HL-60 (cell line): ENCODE measurements around the gene YPEL4.

Experiments
- DNase-seq, 2 experiments: peaks; one replicate each; pipeline ENCODE4 v3.0.0-alpha.2; 2010 to 2020; ENCODE audit warnings: low read depth in 1 of 2, low spot score in 1 of 2
- H3K27ac ChIP-seq: fragments of 250-450 bp; sonication (Bioruptor Pico); replicated peaks from 2 replicates; pipeline ENCODE4 v1.5.1; 2020; ENCODE audit warnings: mild to moderate bottlenecking, moderate library complexity
- H3K27me3 ChIP-seq: fragments of 250-450 bp; sonication (Bioruptor Pico); 2 replicates; pipeline ENCODE4 v1.5.1; 2021; ENCODE audit warnings: mild to moderate bottlenecking, moderate library complexity; ENCODE audit not compliant: insufficient read depth, poor library complexity, severe bottlenecking
- H3K4me3 ChIP-seq: replicated peaks from 2 replicates; pipeline ENCODE4 v1.5.1; 2011; ENCODE audit warnings: mild to moderate bottlenecking, control low read depth, low read length; ENCODE audit not compliant: insufficient read depth
- GABPA ChIP-seq: IDR thresholded peaks from 2 replicates; pipeline ENCODE4 v1.6.1; 2012; ENCODE audit warnings: low read depth
- POLR2AphosphoS5 ChIP-seq: IDR thresholded peaks from 2 replicates; pipeline ENCODE4 v1.6.1; 2012; ENCODE audit warnings: low read depth
- SPI1 ChIP-seq: IDR thresholded peaks from 2 replicates; pipeline ENCODE4 v1.6.1; 2012; ENCODE audit warnings: low read depth, mild to moderate bottlenecking, borderline replicate concordance
- TF ChIP-seq, protein P1 (sequence below): IDR thresholded peaks from one replicate; pipeline ENCODE4 v1.5.1; 2011; ENCODE audit warnings: low read length, control low read depth, inconsistent platforms; ENCODE audit not compliant: insufficient read depth
- TF ChIP-seq, protein P2 (sequence below): IDR thresholded peaks from 2 replicates; pipeline ENCODE4 v1.6.1; 2012; ENCODE audit warnings: low read depth; ENCODE audit not compliant: insufficient replicate concordance

The YPEL4 gene

DNA sequence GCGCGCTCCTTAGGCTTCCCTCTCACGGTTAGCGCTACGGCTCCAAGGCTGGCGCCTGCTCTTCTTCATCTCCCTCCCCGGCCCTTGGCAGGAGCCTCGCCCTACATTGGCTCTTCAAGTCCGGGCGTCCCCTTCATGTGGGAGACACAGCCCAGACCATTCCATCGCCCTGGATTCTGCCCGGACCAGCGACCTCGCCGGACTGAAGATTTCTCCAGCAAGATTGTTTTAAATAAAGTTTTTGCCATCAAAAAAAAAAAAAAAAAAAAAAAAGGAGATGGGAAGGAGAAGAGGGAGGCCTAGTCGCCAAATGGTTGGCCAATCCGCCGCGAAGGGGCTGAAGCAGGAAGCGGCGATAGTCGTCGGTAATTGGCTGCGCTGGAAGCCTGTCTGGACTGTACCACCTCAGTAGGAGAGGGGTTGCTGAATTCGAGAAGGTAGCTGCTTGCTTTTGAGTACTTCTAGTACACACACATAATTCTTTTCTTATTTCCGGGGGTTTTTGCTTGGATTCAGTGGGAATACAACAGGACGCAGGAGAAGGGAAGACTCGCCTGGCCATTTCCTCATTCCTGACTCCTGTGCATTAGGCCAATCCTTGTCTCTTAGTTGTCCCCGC is 17.5 kb upstream of the YPEL4 start:
- no peaks in the 10 kb centered on the region for H3K27me3 ChIP-seq
- TF ChIP-seq SPI1, result peak; percentile 80; the same call in 1 of the 2 replicates
- TF ChIP-seq, protein P1, sequence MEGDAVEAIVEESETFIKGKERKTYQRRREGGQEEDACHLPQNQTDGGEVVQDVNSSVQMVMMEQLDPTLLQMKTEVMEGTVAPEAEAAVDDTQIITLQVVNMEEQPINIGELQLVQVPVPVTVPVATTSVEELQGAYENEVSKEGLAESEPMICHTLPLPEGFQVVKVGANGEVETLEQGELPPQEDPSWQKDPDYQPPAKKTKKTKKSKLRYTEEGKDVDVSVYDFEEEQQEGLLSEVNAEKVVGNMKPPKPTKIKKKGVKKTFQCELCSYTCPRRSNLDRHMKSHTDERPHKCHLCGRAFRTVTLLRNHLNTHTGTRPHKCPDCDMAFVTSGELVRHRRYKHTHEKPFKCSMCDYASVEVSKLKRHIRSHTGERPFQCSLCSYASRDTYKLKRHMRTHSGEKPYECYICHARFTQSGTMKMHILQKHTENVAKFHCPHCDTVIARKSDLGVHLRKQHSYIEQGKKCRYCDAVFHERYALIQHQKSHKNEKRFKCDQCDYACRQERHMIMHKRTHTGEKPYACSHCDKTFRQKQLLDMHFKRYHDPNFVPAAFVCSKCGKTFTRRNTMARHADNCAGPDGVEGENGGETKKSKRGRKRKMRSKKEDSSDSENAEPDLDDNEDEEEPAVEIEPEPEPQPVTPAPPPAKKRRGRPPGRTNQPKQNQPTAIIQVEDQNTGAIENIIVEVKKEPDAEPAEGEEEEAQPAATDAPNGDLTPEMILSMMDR, result no peak
- TF ChIP-seq POLR2AphosphoS5, result peak; percentile 48; the same call in 1 of the 2 replicates
- TF ChIP-seq GABPA, result peak; percentile 62
- TF ChIP-seq, protein P2, sequence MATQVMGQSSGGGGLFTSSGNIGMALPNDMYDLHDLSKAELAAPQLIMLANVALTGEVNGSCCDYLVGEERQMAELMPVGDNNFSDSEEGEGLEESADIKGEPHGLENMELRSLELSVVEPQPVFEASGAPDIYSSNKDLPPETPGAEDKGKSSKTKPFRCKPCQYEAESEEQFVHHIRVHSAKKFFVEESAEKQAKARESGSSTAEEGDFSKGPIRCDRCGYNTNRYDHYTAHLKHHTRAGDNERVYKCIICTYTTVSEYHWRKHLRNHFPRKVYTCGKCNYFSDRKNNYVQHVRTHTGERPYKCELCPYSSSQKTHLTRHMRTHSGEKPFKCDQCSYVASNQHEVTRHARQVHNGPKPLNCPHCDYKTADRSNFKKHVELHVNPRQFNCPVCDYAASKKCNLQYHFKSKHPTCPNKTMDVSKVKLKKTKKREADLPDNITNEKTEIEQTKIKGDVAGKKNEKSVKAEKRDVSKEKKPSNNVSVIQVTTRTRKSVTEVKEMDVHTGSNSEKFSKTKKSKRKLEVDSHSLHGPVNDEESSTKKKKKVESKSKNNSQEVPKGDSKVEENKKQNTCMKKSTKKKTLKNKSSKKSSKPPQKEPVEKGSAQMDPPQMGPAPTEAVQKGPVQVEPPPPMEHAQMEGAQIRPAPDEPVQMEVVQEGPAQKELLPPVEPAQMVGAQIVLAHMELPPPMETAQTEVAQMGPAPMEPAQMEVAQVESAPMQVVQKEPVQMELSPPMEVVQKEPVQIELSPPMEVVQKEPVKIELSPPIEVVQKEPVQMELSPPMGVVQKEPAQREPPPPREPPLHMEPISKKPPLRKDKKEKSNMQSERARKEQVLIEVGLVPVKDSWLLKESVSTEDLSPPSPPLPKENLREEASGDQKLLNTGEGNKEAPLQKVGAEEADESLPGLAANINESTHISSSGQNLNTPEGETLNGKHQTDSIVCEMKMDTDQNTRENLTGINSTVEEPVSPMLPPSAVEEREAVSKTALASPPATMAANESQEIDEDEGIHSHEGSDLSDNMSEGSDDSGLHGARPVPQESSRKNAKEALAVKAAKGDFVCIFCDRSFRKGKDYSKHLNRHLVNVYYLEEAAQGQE, result peak; percentile 16
- peak; percentile 98 for DNase-seq
- peak overlapping the region; percentile 100 for H3K27ac ChIP-seq
- peak overlapping the region; percentile 75 for H3K4me3 ChIP-seq

DNA sequence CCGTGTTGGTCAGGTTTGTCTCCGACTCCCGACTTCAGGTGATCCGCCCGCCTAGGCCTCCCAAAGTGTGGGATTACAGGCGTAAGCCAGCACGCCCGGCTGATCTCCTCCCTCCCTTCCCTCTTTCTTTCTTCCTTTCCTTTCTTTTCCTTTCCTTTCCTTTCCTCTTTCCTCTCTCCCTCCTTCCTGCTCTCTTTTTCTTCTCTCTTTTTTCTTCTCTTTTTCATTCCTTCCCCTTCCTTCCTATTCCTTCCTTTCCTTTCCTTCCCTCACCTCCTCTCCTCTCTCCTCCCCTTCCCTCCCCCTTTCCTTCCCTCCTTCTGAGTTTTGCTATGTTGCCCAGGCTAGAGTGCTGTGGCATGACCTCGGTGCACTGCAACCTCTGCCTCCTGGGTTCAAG is 14.3 kb upstream of the YPEL4 start:
- TF ChIP-seq, protein P2, result no peak
- TF ChIP-seq SPI1 (no peak), GABPA (no peak), POLR2AphosphoS5 (no peak)
- TF ChIP-seq, protein P1, result no peak
- H3K27ac ChIP-seq, result no peak overlapping the region

DNA sequence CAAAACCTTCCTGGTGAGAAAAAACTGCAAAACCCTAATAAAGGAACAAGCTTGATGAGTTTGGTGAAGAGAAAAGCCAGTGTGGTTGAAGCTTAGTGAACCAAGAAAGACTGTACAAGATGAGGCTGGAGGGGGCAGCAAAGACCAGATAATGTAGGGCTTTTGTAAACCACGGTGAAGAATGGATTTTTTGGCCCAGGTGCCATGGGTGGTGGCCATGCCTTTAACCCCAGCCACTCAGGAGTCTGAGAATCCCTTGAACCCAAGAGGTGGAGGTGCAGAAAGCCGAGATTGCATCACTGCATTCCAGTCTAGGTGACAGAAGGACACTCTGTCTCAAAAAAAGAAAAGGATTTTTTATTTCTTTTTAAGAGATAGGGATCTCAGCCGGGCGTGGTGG is 13.2 kb upstream of the YPEL4 start:
- Histone ChIP-seq H3K27me3 (no peaks in the 10 kb centered on the region), H3K4me3 (no peak overlapping the region), H3K27ac (no peak overlapping the region)
- DNase-seq, result no peak
- TF ChIP-seq SPI1 (no peak), GABPA (no peak), POLR2AphosphoS5 (no peak)
- TF ChIP-seq, protein P2, result no peak
- TF ChIP-seq, protein P1, result no peak

More for the DNA sequence above, 14.3 kb upstream of the YPEL4 start:
- DNase-seq, result no peak
- Histone ChIP-seq H3K4me3 (no peak overlapping the region), H3K27me3 (no peaks in the 10 kb centered on the region)
